ENCODE measurements around the gene RUNX3.

Gene RUNX3

GRCh38 chr1:24963099-24963872 is 33.2 kb upstream of the RUNX3 start:
- DNase-seq (ENCODE audit: low read depth), result no peak

- DNase-seq (ENCODE audit: low read depth), result no peak
Measured at GRCh38 chr1:24961961-24962861, 32.1 kb upstream of the RUNX3 start.

GRCh38 chr1:24961334-24961733 is 31.3 kb upstream of the RUNX3 start:
- no peak for DNase-seq (ENCODE audit: low read depth)

- no peak for DNase-seq (ENCODE audit: low read depth)
Measured at GRCh38 chr1:24960071-24960801, 30.2 kb upstream of the RUNX3 start.

GRCh38 chr1:24959623-24959975 is 29.5 kb upstream of the RUNX3 start:
- no peak for DNase-seq (ENCODE audit: low read depth)

- DNase-seq (ENCODE audit: low read depth), result no peak
Measured at GRCh38 chr1:24958766-24959622, 28.9 kb upstream of the RUNX3 start.

GRCh38 chr1:24957808-24958752 is 28.0 kb upstream of the RUNX3 start:
- DNase-seq (ENCODE audit: low read depth), result no peak

GRCh38 chr1:24957016-24957807 is 27.1 kb upstream of the RUNX3 start:
- no peak for DNase-seq (ENCODE audit: low read depth)

GRCh38 chr1:24955779-24956365 is 25.8 kb upstream of the RUNX3 start:
- DNase-seq (ENCODE audit: low read depth), result no peak

- DNase-seq (ENCODE audit: low read depth), result no peak
Measured at GRCh38 chr1:24955161-24955560, 25.1 kb upstream of the RUNX3 start.

- no peak for DNase-seq (ENCODE audit: low read depth)
Measured at GRCh38 chr1:24954631-24955030, 24.6 kb upstream of the RUNX3 start.

GRCh38 chr1:24954022-24954421 is 23.9 kb upstream of the RUNX3 start:
- DNase-seq (ENCODE audit: low read depth), result no peak

GRCh38 chr1:24952413-24952841 is 22.4 kb upstream of the RUNX3 start:
- DNase-seq (ENCODE audit: low read depth), result no peak

GRCh38 chr1:24951810-24952412 is 21.8 kb upstream of the RUNX3 start:
- DNase-seq (ENCODE audit: low read depth), result no peak

- no peak for DNase-seq (ENCODE audit: low read depth)
Measured at GRCh38 chr1:24951337-24951736, 21.3 kb upstream of the RUNX3 start.

- DNase-seq (ENCODE audit: low read depth), result no peak
Measured at GRCh38 chr1:24949331-24949881, 19.3 kb upstream of the RUNX3 start.

- no peak for DNase-seq (ENCODE audit: low read depth)
Measured at GRCh38 chr1:24948079-24948827, 18.2 kb upstream of the RUNX3 start.
